ENCODE measurements around the gene PXDC1.

DNA sequence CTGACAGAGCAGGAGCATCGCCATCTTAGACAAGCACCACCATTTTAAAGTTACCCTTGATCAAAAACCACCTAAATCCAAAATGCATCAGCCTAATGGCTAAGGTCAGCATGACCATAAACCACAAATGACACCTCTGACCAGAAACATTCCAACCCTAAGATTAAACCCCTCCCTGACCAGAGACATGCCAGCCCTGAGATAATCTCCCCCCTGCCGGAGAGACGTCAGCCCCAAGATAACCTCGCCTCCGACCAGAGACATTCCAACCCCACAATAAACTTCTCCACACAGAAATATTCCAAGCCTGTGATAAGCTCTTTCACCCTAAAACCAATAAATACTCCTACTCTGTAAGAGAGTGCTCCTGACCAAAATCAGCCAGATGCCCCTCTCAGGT is 53.5 kb downstream of the PXDC1 start:
- TF ChIP-seq, protein P1, sequence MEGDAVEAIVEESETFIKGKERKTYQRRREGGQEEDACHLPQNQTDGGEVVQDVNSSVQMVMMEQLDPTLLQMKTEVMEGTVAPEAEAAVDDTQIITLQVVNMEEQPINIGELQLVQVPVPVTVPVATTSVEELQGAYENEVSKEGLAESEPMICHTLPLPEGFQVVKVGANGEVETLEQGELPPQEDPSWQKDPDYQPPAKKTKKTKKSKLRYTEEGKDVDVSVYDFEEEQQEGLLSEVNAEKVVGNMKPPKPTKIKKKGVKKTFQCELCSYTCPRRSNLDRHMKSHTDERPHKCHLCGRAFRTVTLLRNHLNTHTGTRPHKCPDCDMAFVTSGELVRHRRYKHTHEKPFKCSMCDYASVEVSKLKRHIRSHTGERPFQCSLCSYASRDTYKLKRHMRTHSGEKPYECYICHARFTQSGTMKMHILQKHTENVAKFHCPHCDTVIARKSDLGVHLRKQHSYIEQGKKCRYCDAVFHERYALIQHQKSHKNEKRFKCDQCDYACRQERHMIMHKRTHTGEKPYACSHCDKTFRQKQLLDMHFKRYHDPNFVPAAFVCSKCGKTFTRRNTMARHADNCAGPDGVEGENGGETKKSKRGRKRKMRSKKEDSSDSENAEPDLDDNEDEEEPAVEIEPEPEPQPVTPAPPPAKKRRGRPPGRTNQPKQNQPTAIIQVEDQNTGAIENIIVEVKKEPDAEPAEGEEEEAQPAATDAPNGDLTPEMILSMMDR (IDR thresholded peaks at IDR 0.05 in 8 of 11, conservative IDR thresholded peaks at IDR 0.05 in 3 of 11) = no peak
- no peak for TF ChIP-seq POLR2AphosphoS5 (IDR thresholded peaks at IDR 0.05)
